Endodermal cell (in vitro differentiated cells): Measurements from ENCODE around the gene MACROD2. TPM values are rescaled to one million over a fixed set of nuclear protein-coding genes. Genes with fewer than 3 reads are reported as not detected.
A peak's percentile ranks its signal among the peaks of the same experiment; 100 is the strongest.
"Not testable (repeated sequence)": the region's sequence is repeated elsewhere in the genome, so short reads cannot be mapped to it uniquely, and the experiment has no call there.

Experiments used
- DNase-seq: peaks from one replicate; pipeline ENCODE4 v3.0.0-alpha.2; 2017
- H3K27ac ChIP-seq: 2 replicates; pipeline ENCODE4 v1.5.1; 2013; ENCODE audit warnings: mild to moderate bottlenecking, low read depth, low read length, moderate library complexity
- H3K27me3 ChIP-seq: 2 replicates; pipeline ENCODE4 v1.6.1; 2013; ENCODE audit warnings: mild to moderate bottlenecking, low read length, moderate library complexity; ENCODE audit not compliant: insufficient read depth, control insufficient read depth, poor library complexity, severe bottlenecking
- H3K36me3 ChIP-seq: 2 replicates; pipeline ENCODE4 v1.7.0; 2013; ENCODE audit warnings: mild to moderate bottlenecking, low read length, moderate library complexity; ENCODE audit not compliant: control insufficient read depth, insufficient read depth
- H3K4me1 ChIP-seq: one replicate; pipeline ENCODE4 v1.7.0; 2013; ENCODE audit warnings: low read length; ENCODE audit not compliant: control insufficient read depth, insufficient read depth
- H3K4me3 ChIP-seq: 2 replicates; pipeline ENCODE4 v1.5.1; 2013; ENCODE audit warnings: mild to moderate bottlenecking, low read length, moderate library complexity
- H3K9ac ChIP-seq: 2 replicates; pipeline ENCODE4 v1.6.1; 2013; ENCODE audit warnings: mild to moderate bottlenecking, low read length, moderate library complexity; ENCODE audit not compliant: poor library complexity, severe bottlenecking; ENCODE audit errors: extremely low read depth
- H3K9me3 ChIP-seq: 2 replicates; pipeline ENCODE4 v1.6.1; 2013; ENCODE audit warnings: mild to moderate bottlenecking, low read length, moderate library complexity; ENCODE audit not compliant: control insufficient read depth
- H3K27ac Mint-ChIP-seq: 2 replicates; pipeline ENCODE4 v1.8.0; 2020; ENCODE audit warnings: mixed read lengths
- H3K27me3 Mint-ChIP-seq: 2 replicates; pipeline ENCODE4 v1.8.0; 2021; ENCODE audit warnings: mild to moderate bottlenecking, mixed read lengths; ENCODE audit not compliant: insufficient read depth
- H3K36me3 Mint-ChIP-seq: 2 replicates; pipeline ENCODE4 v1.8.0; 2020; ENCODE audit warnings: low read depth, mixed read lengths
- H3K4me1 Mint-ChIP-seq: 2 replicates; pipeline ENCODE4 v1.8.0; 2020; ENCODE audit warnings: mixed read lengths
- H3K4me3 Mint-ChIP-seq: 2 replicates; pipeline ENCODE4 v1.8.0; 2020; ENCODE audit warnings: mild to moderate bottlenecking, moderate library complexity, mixed read lengths
- H3K9me3 Mint-ChIP-seq: 2 replicates; pipeline ENCODE4 v1.8.0; 2020; ENCODE audit warnings: mild to moderate bottlenecking, mixed read lengths
- CTCF ChIP-seq: fragments of 200-600 bp; sonication (generic); conservative IDR thresholded peaks from 2 replicates; pipeline ENCODE4 v1.5.0; 2021; ENCODE audit warnings: antibody characterized with exemption, mild to moderate bottlenecking
- WGBS, 2 experiments: methylation state at CpG; one replicate each; pipeline versions ENCODE4 v1.1.5 to v1.1.7; 2013; ENCODE audit warnings: missing lambda C conversion rate in 2 of 2, mixed read lengths in 1 of 2; ENCODE audit not compliant: insufficient coverage in 1 of 2, insufficient read length in 1 of 2; 5-methylcytosine and 5-hydroxymethylcytosine counted together
- total RNA-seq, 2 donors: library from RNA; stranded (reverse); fragmentation: NEBNext Ultra II Directional in 1 of 2; extraction: Animal tissue kit (Norgen Biotek cat#: 25700) in 1 of 2; gene quantifications; 2 replicates in 1 of 2; 3 replicates in 1 of 2; pipeline ENCODE4 v1.2.1, GENCODE V29; 2021

MACROD2 gene
- total RNA-seq, 2 donors from 2014 or later: 2.3 to 4.8 TPM

GRCh38 chr20:14220986-14221385 lies 225.7 kb downstream of the MACROD2 start:
- peak overlapping the region; percentile 88 for H3K27ac Mint-ChIP-seq
- H3K9me3 Mint-ChIP-seq: peaks cover 27% of the 10 kb centered on the region
- H3K27ac ChIP-seq: no peak overlapping the region
- H3K4me3 Mint-ChIP-seq: peak overlapping the region; percentile 3
- H3K36me3 Mint-ChIP-seq: peaks cover 11% of the 10 kb centered on the region
- no peaks in the 10 kb centered on the region for H3K27me3 ChIP-seq
- no peaks in the 10 kb centered on the region for H3K4me1 ChIP-seq
- no peaks in the 10 kb centered on the region for H3K36me3 ChIP-seq
- no peak overlapping the region for H3K9ac ChIP-seq
- peaks cover 3% of the 10 kb centered on the region for H3K27me3 Mint-ChIP-seq
- no peak for DNase-seq
- no peak for TF ChIP-seq CTCF
- 96 to 100% methylated on average over 1 of the region's 1 CpG for WGBS, 2 experiments
- H3K4me3 ChIP-seq: no peak overlapping the region
- peaks cover 16% of the 10 kb centered on the region for H3K9me3 ChIP-seq
- H3K4me1 Mint-ChIP-seq: peaks cover 25% of the 10 kb centered on the region

- H3K27me3 Mint-ChIP-seq: peaks cover 3% of the 10 kb centered on the region
- Histone ChIP-seq H3K36me3 (no peaks in the 10 kb centered on the region), H3K27ac (no peak overlapping the region), H3K4me3 (no peak overlapping the region), H3K4me1 (no peaks in the 10 kb centered on the region), H3K27me3 (no peaks in the 10 kb centered on the region), H3K9me3 (peaks cover 11% of the 10 kb centered on the region), H3K9ac (no peak overlapping the region)
- no peak overlapping the region for H3K27ac Mint-ChIP-seq
- TF ChIP-seq CTCF: no peak
- WGBS, 2 experiments: 87% methylated on average over 3 of the region's 3 CpGs; no CpG with 5 or more reads in 1 of the 2 experiments
- no peak overlapping the region for H3K4me3 Mint-ChIP-seq
- DNase-seq: no peak
- peaks cover 7% of the 10 kb centered on the region for H3K36me3 Mint-ChIP-seq
- peaks cover 14% of the 10 kb centered on the region for H3K9me3 Mint-ChIP-seq
- H3K4me1 Mint-ChIP-seq: peaks cover 25% of the 10 kb centered on the region
These were observed 228.5 kb downstream of the MACROD2 start for GRCh38 chr20:14223806-14224205.

GRCh38 chr20:14226051-14227049 lies 231.0 kb downstream of the MACROD2 start:
- H3K36me3 Mint-ChIP-seq, DNase-seq, H3K4me3 ChIP-seq, H3K27me3 ChIP-seq, H3K36me3 ChIP-seq, H3K9me3 Mint-ChIP-seq, H3K4me3 Mint-ChIP-seq, H3K9ac ChIP-seq, H3K27me3 Mint-ChIP-seq, H3K4me1 Mint-ChIP-seq, H3K4me1 ChIP-seq, H3K27ac Mint-ChIP-seq, H3K9me3 ChIP-seq, H3K27ac ChIP-seq: not testable (repeated sequence)
- WGBS, 2 experiments: 98 to 100% methylated on average over 6 to 38 of the region's 53 CpGs
